ENCODE measurements around the gene DENND2C. TPM values are rescaled to one million over a fixed set of nuclear protein-coding genes. Genes with fewer than 3 reads are reported as not detected.
A peak's percentile ranks its signal among the peaks of the same experiment; 100 is the strongest.

DENND2C gene
- total and polyA plus RNA-seq, 4 experiments from 2014 or later, result 0.45 to 0.78 (median 0.66) TPM

GRCh38 chr1:114609026-114609425 is 60.8 kb downstream of the DENND2C start:
- CTCF ChIA-PET (ENCODE audit: partially characterized antibody), result no interaction called here
- intact Hi-C loops (cut with micrococcal nuclease), result no loop called here
- Histone ChIP-seq H3K4me3 (ENCODE audit: low read length in 2 of 2) (no peak overlapping the region), H3K4me1 (ENCODE audit: insufficient read depth, low read length) (no peaks in the 10 kb centered on the region), H3K36me3 (ENCODE audit: insufficient read depth, low read length) (no peaks in the 10 kb centered on the region), H3K27ac (ENCODE audit: low read depth, low read length) (no peak overlapping the region), H3K9me3 (ENCODE audit: control insufficient read depth in 1 of 2, low read length in 2 of 2) (no peaks in the 10 kb centered on the region), H3K27me3 (ENCODE audit: insufficient read depth, low read length) (no peaks in the 10 kb centered on the region)
- H3K27ac Mint-ChIP-seq, result no peak overlapping the region
- no peak for DNase-seq
- peaks cover 0 to under 1% of the 10 kb centered on the region in 2 donors for H3K36me3 Mint-ChIP-seq
- no peak overlapping the region for H3K4me3 Mint-ChIP-seq
- POLR2A ChIA-PET (ENCODE audit: partially characterized antibody), result no interaction called here
- no peaks in the 10 kb centered on the region for H3K9me3 Mint-ChIP-seq
- H3K27me3 Mint-ChIP-seq, result peaks cover 0 to 1% of the 10 kb centered on the region in 2 donors
- no peaks in the 10 kb centered on the region for H3K4me1 Mint-ChIP-seq

- no peak overlapping the region for H3K4me3 ChIP-seq (ENCODE audit: low read length in 2 of 2)
- H3K27ac Mint-ChIP-seq, result no peak overlapping the region
- intact Hi-C loops (cut with micrococcal nuclease), result no loop called here
- CTCF ChIA-PET (ENCODE audit: partially characterized antibody), result no interaction called here
- H3K9me3 Mint-ChIP-seq, result no peaks in the 10 kb centered on the region
- peaks cover 0 to 1% of the 10 kb centered on the region in 2 donors for H3K27me3 Mint-ChIP-seq
- peaks cover 0 to 4% of the 10 kb centered on the region in 2 donors for H3K36me3 Mint-ChIP-seq
- H3K4me1 ChIP-seq (ENCODE audit: insufficient read depth, low read length), result no peaks in the 10 kb centered on the region
- no peak overlapping the region for H3K27ac ChIP-seq (ENCODE audit: low read depth, low read length)
- H3K36me3 ChIP-seq (ENCODE audit: insufficient read depth, low read length), result no peaks in the 10 kb centered on the region
- POLR2A ChIA-PET (ENCODE audit: partially characterized antibody), result no interaction called here
- H3K27me3 ChIP-seq (ENCODE audit: insufficient read depth, low read length), result no peaks in the 10 kb centered on the region
- no peaks in the 10 kb centered on the region for H3K4me1 Mint-ChIP-seq
- no peak for DNase-seq
- no peak overlapping the region for H3K4me3 Mint-ChIP-seq
- H3K9me3 ChIP-seq (ENCODE audit: control insufficient read depth in 1 of 2, low read length in 2 of 2), result no peaks in the 10 kb centered on the region
These were observed 62.6 kb downstream of the DENND2C start for GRCh38 chr1:114607223-114607622.

- no peaks in the 10 kb centered on the region for H3K4me1 ChIP-seq (ENCODE audit: insufficient read depth, low read length)
- H3K4me3 ChIP-seq (ENCODE audit: low read length in 2 of 2), result no peak overlapping the region
- no peaks in the 10 kb centered on the region for H3K36me3 ChIP-seq (ENCODE audit: insufficient read depth, low read length)
- no peaks in the 10 kb centered on the region for H3K9me3 ChIP-seq (ENCODE audit: control insufficient read depth in 1 of 2, low read length in 2 of 2)
- H3K27me3 ChIP-seq (ENCODE audit: insufficient read depth, low read length), result no peaks in the 10 kb centered on the region
- Mint-ChIP-seq H3K9me3 (peaks cover 0 to 3% (median 0%) of the 10 kb centered on the region in 8 donors), H3K36me3 (peaks cover 0 to 4% of the 10 kb centered on the region in 2 donors), H3K4me1 (no peaks in the 10 kb centered on the region), H3K4me3 (no peak overlapping the region), H3K27ac (no peak overlapping the region), H3K27me3 (peaks cover 6 to 11% of the 10 kb centered on the region in 2 donors)
- ChIA-PET CTCF (ENCODE audit: partially characterized antibody) (no interaction called here), POLR2A (ENCODE audit: partially characterized antibody) (no interaction called here)
- intact Hi-C loops (cut with micrococcal nuclease), result no loop called here
- no peak overlapping the region for H3K27ac ChIP-seq (ENCODE audit: low read depth, low read length)
- no peak for DNase-seq
These were observed 71.9 kb downstream of the DENND2C start for GRCh38 chr1:114597949-114598348.

GRCh38 chr1:114595602-114596001 is 74.2 kb downstream of the DENND2C start:
- POLR2A ChIA-PET (ENCODE audit: partially characterized antibody), result no interaction called here
- H3K36me3 ChIP-seq (ENCODE audit: insufficient read depth, low read length), result no peaks in the 10 kb centered on the region
- peaks cover 0 to 4% of the 10 kb centered on the region in 2 donors for H3K36me3 Mint-ChIP-seq
- no peaks in the 10 kb centered on the region for H3K4me1 Mint-ChIP-seq
- no peak overlapping the region for H3K4me3 ChIP-seq (ENCODE audit: low read length in 2 of 2)
- no peak overlapping the region for H3K4me3 Mint-ChIP-seq
- H3K27ac ChIP-seq (ENCODE audit: low read depth, low read length), result no peak overlapping the region
- H3K27me3 ChIP-seq (ENCODE audit: insufficient read depth, low read length), result no peaks in the 10 kb centered on the region
- no peaks in the 10 kb centered on the region for H3K9me3 ChIP-seq (ENCODE audit: control insufficient read depth in 1 of 2, low read length in 2 of 2)
- H3K27me3 Mint-ChIP-seq, result peaks cover 12 to 20% of the 10 kb centered on the region in 2 donors
- intact Hi-C loops (cut with micrococcal nuclease), result no loop called here
- H3K4me1 ChIP-seq (ENCODE audit: insufficient read depth, low read length), result no peaks in the 10 kb centered on the region
- CTCF ChIA-PET (ENCODE audit: partially characterized antibody), result interaction anchor here (0.7 kb wide), 1 partner anchor 269 kb away, joined by 5 read pairs; no protein-coding TSS in a partner anchor
- H3K27ac Mint-ChIP-seq, result no peak overlapping the region
- no peak for DNase-seq
- peaks cover 0 to 3% (median 0%) of the 10 kb centered on the region in 8 donors for H3K9me3 Mint-ChIP-seq

- Mint-ChIP-seq H3K4me1 (no peaks in the 10 kb centered on the region), H3K27me3 (peaks cover 12 to 21% of the 10 kb centered on the region in 2 donors), H3K9me3 (peaks cover 0 to 3% (median 0%) of the 10 kb centered on the region in 8 donors), H3K27ac (no peak overlapping the region), H3K4me3 (no peak overlapping the region), H3K36me3 (peaks cover 0 to 4% of the 10 kb centered on the region in 2 donors)
- ChIA-PET CTCF (ENCODE audit: partially characterized antibody) (no interaction called here), POLR2A (ENCODE audit: partially characterized antibody) (no interaction called here)
- no peak overlapping the region for H3K4me3 ChIP-seq (ENCODE audit: low read length in 2 of 2)
- H3K9me3 ChIP-seq (ENCODE audit: control insufficient read depth in 1 of 2, low read length in 2 of 2), result no peaks in the 10 kb centered on the region
- intact Hi-C loops (cut with micrococcal nuclease), result no loop called here
- H3K4me1 ChIP-seq (ENCODE audit: insufficient read depth, low read length), result no peaks in the 10 kb centered on the region
- no peak for DNase-seq
- no peak overlapping the region for H3K27ac ChIP-seq (ENCODE audit: low read depth, low read length)
- H3K36me3 ChIP-seq (ENCODE audit: insufficient read depth, low read length), result no peaks in the 10 kb centered on the region
- H3K27me3 ChIP-seq (ENCODE audit: insufficient read depth, low read length), result no peaks in the 10 kb centered on the region
These were observed 75.8 kb downstream of the DENND2C start for GRCh38 chr1:114594046-114594445.

GRCh38 chr1:114589122-114589521 is 80.7 kb downstream of the DENND2C start:
- no peaks in the 10 kb centered on the region for H3K36me3 Mint-ChIP-seq
- no peaks in the 10 kb centered on the region for H3K36me3 ChIP-seq (ENCODE audit: insufficient read depth, low read length)
- H3K4me3 ChIP-seq (ENCODE audit: low read length in 2 of 2), result no peak overlapping the region
- no peaks in the 10 kb centered on the region for H3K27me3 ChIP-seq (ENCODE audit: insufficient read depth, low read length)
- ChIA-PET CTCF (ENCODE audit: partially characterized antibody) (no interaction called here), POLR2A (ENCODE audit: partially characterized antibody) (no interaction called here)
- intact Hi-C loops (cut with micrococcal nuclease), result loop anchor here (10.0 kb wide), 1 partner anchor 506 kb away; no protein-coding TSS in a partner anchor
- no peaks in the 10 kb centered on the region for H3K9me3 ChIP-seq (ENCODE audit: control insufficient read depth in 1 of 2, low read length in 2 of 2)
- no peak overlapping the region for H3K27ac ChIP-seq (ENCODE audit: low read depth, low read length)
- H3K4me1 Mint-ChIP-seq, result no peaks in the 10 kb centered on the region
- no peak for DNase-seq
- no peaks in the 10 kb centered on the region for H3K4me1 ChIP-seq (ENCODE audit: insufficient read depth, low read length)
- H3K9me3 Mint-ChIP-seq, result no peaks in the 10 kb centered on the region
- H3K27ac Mint-ChIP-seq, result peak overlapping the region in 1 of 7 donors; percentile 20
- no peak overlapping the region for H3K4me3 Mint-ChIP-seq
- H3K27me3 Mint-ChIP-seq, result peaks cover 17 to 23% of the 10 kb centered on the region in 2 donors

GRCh38 chr1:114588196-114588689 is 81.6 kb downstream of the DENND2C start:
- Mint-ChIP-seq H3K36me3 (no peaks in the 10 kb centered on the region), H3K27ac (no peak overlapping the region), H3K27me3 (peaks cover 12 to 20% of the 10 kb centered on the region in 2 donors), H3K4me1 (no peaks in the 10 kb centered on the region), H3K4me3 (no peak overlapping the region), H3K9me3 (no peaks in the 10 kb centered on the region)
- Histone ChIP-seq H3K27ac (ENCODE audit: low read depth, low read length) (no peak overlapping the region), H3K27me3 (ENCODE audit: insufficient read depth, low read length) (no peaks in the 10 kb centered on the region), H3K36me3 (ENCODE audit: insufficient read depth, low read length) (no peaks in the 10 kb centered on the region), H3K4me3 (ENCODE audit: low read length in 2 of 2) (no peak overlapping the region), H3K4me1 (ENCODE audit: insufficient read depth, low read length) (no peaks in the 10 kb centered on the region), H3K9me3 (ENCODE audit: control insufficient read depth in 1 of 2, low read length in 2 of 2) (no peaks in the 10 kb centered on the region)
- no peak for DNase-seq
- intact Hi-C loops (cut with micrococcal nuclease), result loop anchor here (10.0 kb wide), 1 partner anchor 507 kb away; no protein-coding TSS in a partner anchor
- POLR2A ChIA-PET (ENCODE audit: partially characterized antibody), result no interaction called here
- CTCF ChIA-PET (ENCODE audit: partially characterized antibody), result no interaction called here

Data from CD4-positive, alpha-beta memory T cell (primary cell).